K562 (cell line): ENCODE results near the gene TSEN34. TPM values are rescaled to one million over a fixed set of nuclear protein-coding genes. Genes with fewer than 3 reads are reported as not detected.

ENCODE experiments used
- ATAC-seq: fragments of 200-7000 bp; cut with Tn5 transposase; 3 replicates; pipeline ENCODE4 v1.9.1; 2020; ENCODE audit warnings: moderate library complexity
- BruUV-seq: library from RNA; stranded (reverse); fragments of 400-500 nt; replicated peaks from 2 replicates; lab custom pipeline; 2021; lab: Mats Ljungman, UMichigan
- CTCF ChIA-PET: fragments of 300-600 bp; formaldehyde crosslinking; extraction: SDS; loops from one replicate; lab custom pipeline; 2021; ENCODE audit warnings: low intra/inter-chr PET ratio; lab: Yijun Ruan, JAX
- POLR2A ChIA-PET: fragments of 300-600, 350-650 bp; sonication (Branson Sonifier 250); formaldehyde crosslinking; extraction: SDS; loops from one replicate; lab custom pipeline; 2021; ENCODE audit warnings: antibody characterized with exemption, inconsistent platforms; lab: Yijun Ruan, JAX
- DNase-seq, 4 experiments: peaks; one replicate each; pipeline versions ENCODE4 v3.0.0 to v3.0.0-alpha.2; 2011 to 2018; ENCODE audit warnings: low spot score in 3 of 4, mixed read lengths in 3 of 4; ENCODE audit errors: extremely low read depth in 1 of 4
- FAIRE-seq: peaks from 2 replicates; lab custom pipeline; 2011; peaks lifted over from hg19 to GRCh38; lab: Jason Lieb, UNC
- H2AFZ ChIP-seq: 2 replicates; pipeline ENCODE4 v1.6.0; 2011; ENCODE audit warnings: low read depth, low read length, control low read depth, inconsistent platforms
- H3K27ac ChIP-seq: fragments of 200-600 bp; 3 replicates; pipeline ENCODE4 v1.8.0; 2011; ENCODE audit warnings: low read depth, mild to moderate bottlenecking, control low read depth, inconsistent platforms, low read length, moderate library complexity, mixed read lengths; ENCODE audit errors: extremely low read depth
- H3K27me3 ChIP-seq, 2 experiments: fragments of 300-600 bp in 1 of 2; 2 replicates in 1 of 2; 3 replicates in 1 of 2; pipeline versions ENCODE4 v1.6.0 to v1.8.0; 2011; ENCODE audit warnings: inconsistent platforms in 2 of 2, low read length in 2 of 2, mild to moderate bottlenecking in 1 of 2, mixed read lengths in 1 of 2, moderate library complexity in 1 of 2; ENCODE audit not compliant: control insufficient read depth in 2 of 2, insufficient read depth in 2 of 2
- H3K36me3 ChIP-seq: fragments of 300-600 bp; 3 replicates; pipeline ENCODE4 v1.8.0; 2011; ENCODE audit warnings: mild to moderate bottlenecking, low read length, inconsistent platforms; ENCODE audit not compliant: control insufficient read depth, insufficient read depth
- H3K4me1 ChIP-seq, 2 experiments: fragments of 200-600 bp in 1 of 2; replicated peaks in 1 of 2; 2 replicates in 1 of 2; 3 replicates in 1 of 2; pipeline versions ENCODE4 v1.5.1 to v1.8.0; 2011; ENCODE audit warnings: inconsistent platforms in 2 of 2, low read length in 2 of 2, mild to moderate bottlenecking in 1 of 2, mixed read lengths in 1 of 2, moderate library complexity in 1 of 2; ENCODE audit not compliant: control insufficient read depth in 2 of 2, insufficient read depth in 2 of 2
- H3K4me2 ChIP-seq: 2 replicates; pipeline ENCODE4 v1.6.1; 2011; ENCODE audit warnings: low read length, control low read depth, inconsistent platforms, mixed read lengths; ENCODE audit not compliant: insufficient read depth
- H3K4me3 ChIP-seq: fragments of 200-600 bp; sonication (generic), shearing (Covaris generic); 2 replicates; pipeline ENCODE4 v1.5.1; 2016; ENCODE audit warnings: control low read depth, inconsistent platforms
- H3K79me2 ChIP-seq: fragments of 200-600 bp; 3 replicates; pipeline ENCODE4 v1.8.0; 2011; ENCODE audit warnings: low read length, inconsistent platforms; ENCODE audit not compliant: control insufficient read depth, insufficient read depth
- H3K9ac ChIP-seq, 2 experiments: 2 replicates each; pipeline versions ENCODE4 v1.6.0 to v1.6.1; 2011; ENCODE audit warnings: low read depth in 2 of 2, low read length in 2 of 2, control low read depth in 1 of 2, inconsistent platforms in 1 of 2, mild to moderate bottlenecking in 1 of 2, mixed read lengths in 1 of 2; ENCODE audit not compliant: insufficient read depth in 1 of 2
- H3K9me1 ChIP-seq: one replicate; pipeline ENCODE4 v1.6.0; 2011; ENCODE audit warnings: inconsistent platforms, mild to moderate bottlenecking, low read length, moderate library complexity; ENCODE audit not compliant: control insufficient read depth, insufficient read depth
- H3K9me3 ChIP-seq: replicated peaks from 2 replicates; pipeline ENCODE4 v1.5.1; 2011; ENCODE audit warnings: low read depth, low read length, inconsistent platforms; ENCODE audit not compliant: control insufficient read depth, insufficient read depth
- H4K20me1 ChIP-seq: replicated peaks from 2 replicates; pipeline ENCODE4 v1.6.1; 2011; ENCODE audit warnings: low read length, inconsistent platforms, mixed read lengths; ENCODE audit not compliant: control insufficient read depth, insufficient read depth
- CBX1 ChIP-seq: sonication (generic); IDR thresholded peaks from 2 replicates; pipeline ENCODE4 v1.6.1; 2016; ENCODE audit warnings: antibody characterized with exemption, low read depth, mild to moderate bottlenecking
- E4F1 ChIP-seq: fragments of 250-450 bp; sonication (Bioruptor Pico); IDR thresholded peaks from 2 replicates; pipeline ENCODE4 v1.5.0; 2021; ENCODE audit warnings: mild to moderate bottlenecking, borderline replicate concordance
- ELF4 ChIP-seq: fragments of 450-650 bp; formaldehyde crosslinking; IDR thresholded peaks from 2 replicates; pipeline ENCODE4 v1.4.0; 2022; ENCODE audit warnings: missing genetic modification characterization
- EP400 ChIP-seq: fragments of 450-650 bp; IDR thresholded peaks from 2 replicates; pipeline ENCODE4 v1.6.1; 2017; ENCODE audit warnings: antibody characterized with exemption, mild to moderate bottlenecking, moderate library complexity
- POLR2H ChIP-seq: IDR thresholded peaks from 2 replicates; pipeline ENCODE4 v1.6.1; 2016; ENCODE audit warnings: missing genetic modification characterization, low read depth, mild to moderate bottlenecking, control low read depth, missing compliant biosample characterization, moderate library complexity
- RB1 ChIP-seq: fragments of 450-650 bp; IDR thresholded peaks from 2 replicates; pipeline ENCODE4 v1.6.1; 2017; ENCODE audit warnings: low read depth, mild to moderate bottlenecking
- SIN3B ChIP-seq: fragments of 450-650 bp; IDR thresholded peaks from 2 replicates; pipeline ENCODE4 v1.6.1; 2017; ENCODE audit warnings: low read depth, mild to moderate bottlenecking, moderate library complexity
- XRCC3 ChIP-seq: fragments of 450-650 bp; IDR thresholded peaks from 2 replicates; pipeline ENCODE4 v1.6.1; 2017; ENCODE audit warnings: mild to moderate bottlenecking, moderate library complexity
- ZBTB43 ChIP-seq: sonication (generic); formaldehyde crosslinking; IDR thresholded peaks from 2 replicates; pipeline ENCODE4 v1.8.0; 2023; ENCODE audit warnings: mild to moderate bottlenecking, missing genetic modification reagents
- ZNF232 ChIP-seq: sonication (generic); formaldehyde crosslinking; IDR thresholded peaks from 2 replicates; pipeline ENCODE4 v1.8.0; 2022; ENCODE audit warnings: mild to moderate bottlenecking, missing genetic modification reagents
- ZNF282 ChIP-seq: sonication (generic); formaldehyde crosslinking; IDR thresholded peaks from 2 replicates; pipeline ENCODE4 v1.8.1; 2023; ENCODE audit warnings: missing genetic modification reagents
- ZNF512 ChIP-seq: IDR thresholded peaks from 2 replicates; pipeline ENCODE4 v1.6.1; 2016; ENCODE audit warnings: missing genetic modification characterization, missing compliant biosample characterization
- ZSCAN29 ChIP-seq: fragments of 450-650 bp; IDR thresholded peaks from 2 replicates; pipeline ENCODE4 v1.6.1; 2017
- WGBS: fragments of 100-300 bp; shearing (Covaris generic); methylation state at CpG from one replicate; pipeline ENCODE4 v1.1.6; 2016; ENCODE audit warnings: low coverage, mixed read lengths; ENCODE audit not compliant: insufficient coverage; ENCODE audit errors: missing lambda C conversion rate; 5-methylcytosine and 5-hydroxymethylcytosine counted together
- in situ Hi-C: fragments of 300-500 bp; cut with MboI; formaldehyde crosslinking; loops from 4 replicates; pipeline ENCODE4 v1.15.0; 2018; ENCODE audit warnings: inconsistent platforms, mixed read lengths
- intact Hi-C: fragments of 100-400 bp; cut with micrococcal nuclease; formaldehyde crosslinking; loops from 2 replicates; pipeline ENCODE4 v1.14.2; 2022
- polyA plus RNA-seq, 8 experiments: library from polyadenylated mRNA; depleted of rRNA in 4 of 8; stranded (reverse) in 5 of 8; unstranded in 3 of 8; fragments of >200 nt; fragmentation: Nextera tagmentation in 2 of 8; fragmentation: Illumina TruSeq in 1 of 8; extraction: Ambion mirVana in 2 of 8; extraction: Trizol in 1 of 8; gene quantifications; 2 replicates each; pipeline versions ENCODE4 v1.2.1 to v1.2.3, GENCODE V29; 2011 to 2014; ENCODE audit warnings: inconsistent platforms in 1 of 8, missing spikeins in 1 of 8
- total RNA-seq, 7 experiments: library from RNA; depleted of rRNA in 6 of 7; stranded (reverse); fragments of >200 nt in 6 of 7; fragmentation: Illumina TruSeq in 2 of 7; extraction: Trizol in 2 of 7; gene quantifications; 2 replicates each; pipeline versions ENCODE4 v1.2.1 to v1.2.3, GENCODE V29; 2011 to 2021; ENCODE audit warnings: low replicate concordance in 1 of 7
- TF ChIP-seq, protein P1 (sequence below): fragments of 250-450 bp; sonication (Bioruptor Pico); IDR thresholded peaks from 2 replicates; pipeline ENCODE4 v1.8.0; 2021; ENCODE audit warnings: moderate library complexity, mild to moderate bottlenecking, inconsistent platforms

Gene TSEN34
- total and polyA plus RNA-seq, 9 of the 15 experiments (the other 6 are each of a cell fraction or from before 2014, with no cell fraction given) = 3.1 to 57.6 (median 29.5) TPM

- Histone ChIP-seq H3K27ac (peak within 1 kb of the TSS; percentile 93), H3K4me1 (peaks cover 21 to 42% of the 10 kb centered on the region in 2 experiments), H3K79me2 (peaks cover 18% of the 10 kb centered on the region; the same call in 2 of the 3 replicates), H3K9me1 (no peaks in the 10 kb centered on the region), H3K9me3 (no peaks in the 10 kb centered on the region), H4K20me1 (0 out of 2 replicates have a peak, but pooled peaks cover 3% of the 10 kb centered on the region), H3K27me3 (no peaks in the 10 kb centered on the region), H3K9ac (peak within 1 kb of the TSS; percentile 84 to 94), H3K36me3 (peaks cover 38% of the 10 kb centered on the region), H2AFZ (peak within 1 kb of the TSS; percentile 97), H3K4me2 (peak within 1 kb of the TSS; percentile 95), H3K4me3 (peak within 1 kb of the TSS; percentile 69)
- in situ Hi-C loops (loop anchor here (5.0 kb wide), 1 partner anchor 68 kb away; no protein-coding TSS in a partner anchor), intact Hi-C loops (loop anchor here (1.0 kb wide), 1 partner anchor 22 kb away; the partner anchor contains the start of gene CNOT3)
- peak; percentile 95 to 100 (median 98) for DNase-seq
- ATAC-seq = peak; percentile 89
- ChIA-PET CTCF (no interaction called here), POLR2A (interaction anchor here (0.6 to 3.1 kb wide), 11 partner anchors 9 to 98 kb away, joined by 3 to 18 read pairs (median 5); partner anchors contain the start of genes CNOT3, LILRB5, MBOAT7 and PRPF31)
- BruUV-seq = no TSS peak
- under 1% methylated on average over 59 of the region's 72 CpGs for WGBS
- FAIRE-seq = peak; percentile 100
- TF ChIP-seq EP400 (peak; percentile 96), SIN3B (peak; percentile 87), ZNF232 (CRISPR knock-in tag) (no peak), ZSCAN29 (no peak), E4F1 (CRISPR knock-in tag) (no peak), ELF4 (CRISPR knock-in tag) (peak; percentile 38; the same call in 1 of the 2 replicates), POLR2H (tag) (peak; percentile 75), CBX1 (no peak), RB1 (peak; percentile 81), ZNF282 (CRISPR knock-in tag) (no peak), ZBTB43 (no peak), XRCC3 (no peak), ZNF512 (no peak)
- TF ChIP-seq, protein P1, sequence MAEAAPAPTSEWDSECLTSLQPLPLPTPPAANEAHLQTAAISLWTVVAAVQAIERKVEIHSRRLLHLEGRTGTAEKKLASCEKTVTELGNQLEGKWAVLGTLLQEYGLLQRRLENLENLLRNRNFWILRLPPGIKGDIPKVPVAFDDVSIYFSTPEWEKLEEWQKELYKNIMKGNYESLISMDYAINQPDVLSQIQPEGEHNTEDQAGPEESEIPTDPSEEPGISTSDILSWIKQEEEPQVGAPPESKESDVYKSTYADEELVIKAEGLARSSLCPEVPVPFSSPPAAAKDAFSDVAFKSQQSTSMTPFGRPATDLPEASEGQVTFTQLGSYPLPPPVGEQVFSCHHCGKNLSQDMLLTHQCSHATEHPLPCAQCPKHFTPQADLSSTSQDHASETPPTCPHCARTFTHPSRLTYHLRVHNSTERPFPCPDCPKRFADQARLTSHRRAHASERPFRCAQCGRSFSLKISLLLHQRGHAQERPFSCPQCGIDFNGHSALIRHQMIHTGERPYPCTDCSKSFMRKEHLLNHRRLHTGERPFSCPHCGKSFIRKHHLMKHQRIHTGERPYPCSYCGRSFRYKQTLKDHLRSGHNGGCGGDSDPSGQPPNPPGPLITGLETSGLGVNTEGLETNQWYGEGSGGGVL (CRISPR knock-in tag) = no peak
These were observed 31.5 kb upstream of the TSEN34 start, which contains the start of gene LENG1 for GRCh38 chr19:54159352-54160181. Gene LENG1, minus strand, starts transcription at chr19:54159721. Its CDS starts 26 bp downstream, at chr19:54159695.
